Activated CD4-positive, alpha-beta T cell treated with anti-CD3 and anti-CD28 coated beads, Interleukin-2, amount 10 ng/mL, durations not matched to agents 7 days and 5 days (primary cell): ENCODE data around the gene EIF4G3. TPM values are rescaled to one million over a fixed set of nuclear protein-coding genes. Genes with fewer than 3 reads are reported as not detected.
"Not testable (repeated sequence)": the region's sequence is repeated elsewhere in the genome, so short reads cannot be mapped to it uniquely, and the experiment has no call there.

Experiments
- CTCF ChIA-PET: fragments of 350-600 bp; sonication (Branson Sonifier 250); formaldehyde crosslinking; loops from one replicate; lab custom pipeline; 2021; ENCODE audit warnings: antibody characterized with exemption; lab: Charles Lee
- POLR2A ChIA-PET: fragments of 350-600 bp; sonication (Branson Sonifier 250); formaldehyde crosslinking; loops from one replicate; lab custom pipeline; 2021; ENCODE audit warnings: antibody characterized with exemption; lab: Charles Lee
- DNase-seq: peaks from one replicate; pipeline ENCODE4 v3.0.0-alpha.2; 2020
- H3K27ac Mint-ChIP-seq: one replicate; pipeline ENCODE4 v1.8.0; 2021; ENCODE audit warnings: mild to moderate bottlenecking, moderate library complexity, mixed read lengths
- H3K27me3 Mint-ChIP-seq: one replicate; pipeline ENCODE4 v1.8.0; 2021; ENCODE audit warnings: mixed read lengths
- H3K36me3 Mint-ChIP-seq: one replicate; pipeline ENCODE4 v1.8.0; 2021; ENCODE audit warnings: low read depth, mixed read lengths
- H3K4me1 Mint-ChIP-seq: one replicate; pipeline ENCODE4 v1.8.0; 2021; ENCODE audit warnings: mixed read lengths
- H3K4me3 Mint-ChIP-seq: one replicate; pipeline ENCODE4 v1.8.0; 2021; ENCODE audit warnings: mild to moderate bottlenecking, moderate library complexity, mixed read lengths
- H3K9me3 Mint-ChIP-seq: one replicate; pipeline ENCODE4 v1.8.0; 2021; ENCODE audit warnings: mixed read lengths
- total RNA-seq, 2 experiments: library from RNA; stranded (reverse); gene quantifications; one replicate each; pipeline ENCODE4 v1.2.3, GENCODE V29; 2021

The EIF4G3 gene
- total RNA-seq, 2 experiments from 2014 or later: 23.8 to 31.5 TPM

- CTCF ChIA-PET: no interaction called here
- Mint-ChIP-seq H3K27ac (no peak overlapping the region), H3K36me3 (peaks cover 5% of the 10 kb centered on the region), H3K4me1 (no peaks in the 10 kb centered on the region), H3K27me3 (no peaks in the 10 kb centered on the region), H3K4me3 (no peak overlapping the region), H3K9me3 (no peaks in the 10 kb centered on the region)
- POLR2A ChIA-PET: interaction anchor here (0.6 kb wide), 1 partner anchor 12 kb away, joined by 3 read pairs; no protein-coding TSS in a partner anchor
- no peak for DNase-seq
Measured at GRCh38 chr1:21045351-21045750, 131.3 kb downstream of the EIF4G3 start.

- Mint-ChIP-seq H3K36me3 (peaks cover 3% of the 10 kb centered on the region), H3K4me3 (no peak overlapping the region), H3K27ac (no peak overlapping the region), H3K27me3 (no peaks in the 10 kb centered on the region), H3K4me1 (no peaks in the 10 kb centered on the region), H3K9me3 (no peaks in the 10 kb centered on the region)
- no peak for DNase-seq
- ChIA-PET POLR2A (interaction anchor here (0.6 kb wide), 2 partner anchors 40 to 696 kb away, joined by 3 read pairs; no protein-coding TSS in a partner anchor), CTCF (no interaction called here)
Measured at GRCh38 chr1:21042929-21043605, 133.6 kb downstream of the EIF4G3 start.

GRCh38 chr1:21041541-21041940 is 135.2 kb downstream of the EIF4G3 start:
- Mint-ChIP-seq H3K27me3 (no peaks in the 10 kb centered on the region), H3K9me3 (no peaks in the 10 kb centered on the region), H3K36me3 (peaks cover 7% of the 10 kb centered on the region), H3K4me3 (no peak overlapping the region), H3K27ac (no peak overlapping the region), H3K4me1 (no peaks in the 10 kb centered on the region)
- no peak for DNase-seq
- POLR2A ChIA-PET: no interaction called here
- CTCF ChIA-PET: interaction anchor here (0.6 kb wide), 1 partner anchor 590 kb away, joined by 3 read pairs; no protein-coding TSS in a partner anchor

GRCh38 chr1:21037091-21037490 is 139.6 kb downstream of the EIF4G3 start:
- H3K27me3 Mint-ChIP-seq: no peaks in the 10 kb centered on the region
- H3K4me1 Mint-ChIP-seq: no peaks in the 10 kb centered on the region
- peaks cover 12% of the 10 kb centered on the region for H3K36me3 Mint-ChIP-seq
- CTCF ChIA-PET: interaction anchor here (0.6 kb wide), 1 partner anchor 336 kb away, joined by 3 read pairs; no protein-coding TSS in a partner anchor
- POLR2A ChIA-PET: no interaction called here
- peaks cover 2% of the 10 kb centered on the region for H3K9me3 Mint-ChIP-seq
- H3K27ac Mint-ChIP-seq: no peak overlapping the region
- DNase-seq: no peak
- no peak overlapping the region for H3K4me3 Mint-ChIP-seq

- H3K27ac Mint-ChIP-seq: no peak overlapping the region
- no peaks in the 10 kb centered on the region for H3K4me1 Mint-ChIP-seq
- no peak for DNase-seq
- CTCF ChIA-PET: interaction anchor here (1.6 kb wide), 1 partner anchor 17 kb away, joined by 6 read pairs; no protein-coding TSS in a partner anchor
- H3K4me3 Mint-ChIP-seq: no peak overlapping the region
- POLR2A ChIA-PET: no interaction called here
- H3K27me3 Mint-ChIP-seq: no peaks in the 10 kb centered on the region
- peaks cover 12% of the 10 kb centered on the region for H3K36me3 Mint-ChIP-seq
- H3K9me3 Mint-ChIP-seq: peaks cover 2% of the 10 kb centered on the region
Measured at GRCh38 chr1:21035794-21036193, 140.9 kb downstream of the EIF4G3 start.

GRCh38 chr1:21034725-21035628 is 141.7 kb downstream of the EIF4G3 start:
- ChIA-PET CTCF (interaction anchor here (0.6 to 1.6 kb wide), 2 partner anchors 16 to 50 kb away, joined by 4 to 6 read pairs; no protein-coding TSS in a partner anchor), POLR2A (no interaction called here)
- H3K27ac Mint-ChIP-seq: no peak overlapping the region
- H3K9me3 Mint-ChIP-seq: peaks cover 2% of the 10 kb centered on the region
- no peak overlapping the region for H3K4me3 Mint-ChIP-seq
- no peaks in the 10 kb centered on the region for H3K4me1 Mint-ChIP-seq
- no peak for DNase-seq
- H3K27me3 Mint-ChIP-seq: no peaks in the 10 kb centered on the region
- H3K36me3 Mint-ChIP-seq: peaks cover 18% of the 10 kb centered on the region

GRCh38 chr1:21032741-21033140 is 144.0 kb downstream of the EIF4G3 start:
- no peak overlapping the region for H3K27ac Mint-ChIP-seq
- ChIA-PET POLR2A (no interaction called here), CTCF (interaction anchor here (0.6 kb wide), 1 partner anchor 266 kb away, joined by 3 read pairs; no protein-coding TSS in a partner anchor)
- DNase-seq: no peak
- H3K4me3 Mint-ChIP-seq: no peak overlapping the region
- H3K9me3 Mint-ChIP-seq: peaks cover 2% of the 10 kb centered on the region
- H3K27me3 Mint-ChIP-seq: no peaks in the 10 kb centered on the region
- peaks cover 21% of the 10 kb centered on the region for H3K36me3 Mint-ChIP-seq
- peaks cover 4% of the 10 kb centered on the region for H3K4me1 Mint-ChIP-seq

- peaks cover 14% of the 10 kb centered on the region for H3K36me3 Mint-ChIP-seq
- no peak overlapping the region for H3K27ac Mint-ChIP-seq
- H3K4me1 Mint-ChIP-seq: peaks cover 5% of the 10 kb centered on the region
- ChIA-PET POLR2A (no interaction called here), CTCF (no interaction called here)
- no peaks in the 10 kb centered on the region for H3K27me3 Mint-ChIP-seq
- no peak for DNase-seq
- H3K9me3 Mint-ChIP-seq: no peaks in the 10 kb centered on the region
- no peak overlapping the region for H3K4me3 Mint-ChIP-seq
Measured at GRCh38 chr1:21030181-21030580, 146.5 kb downstream of the EIF4G3 start.

GRCh38 chr1:21028520-21029145 is 148.1 kb downstream of the EIF4G3 start:
- H3K27me3 Mint-ChIP-seq: no peaks in the 10 kb centered on the region
- CTCF ChIA-PET: interaction anchor here (0.8 kb wide), 1 partner anchor 10 kb away, joined by 4 read pairs; no protein-coding TSS in a partner anchor
- H3K9me3 Mint-ChIP-seq: peaks cover 2% of the 10 kb centered on the region

GRCh38 chr1:21027805-21028204 is 148.9 kb downstream of the EIF4G3 start:
- no peak for DNase-seq
- no peak overlapping the region for H3K27ac Mint-ChIP-seq
- no peaks in the 10 kb centered on the region for H3K27me3 Mint-ChIP-seq
- no peak overlapping the region for H3K4me3 Mint-ChIP-seq
- H3K36me3 Mint-ChIP-seq: peaks cover 21% of the 10 kb centered on the region
- peaks cover 2% of the 10 kb centered on the region for H3K9me3 Mint-ChIP-seq
- ChIA-PET CTCF (interaction anchor here (0.8 kb wide), 1 partner anchor 9 kb away, joined by 4 read pairs; no protein-coding TSS in a partner anchor), POLR2A (no interaction called here)
- peaks cover 7% of the 10 kb centered on the region for H3K4me1 Mint-ChIP-seq

More at GRCh38 chr1:21028520-21029145, 148.1 kb downstream of the EIF4G3 start:
- peaks cover 19% of the 10 kb centered on the region for H3K36me3 Mint-ChIP-seq
- H3K4me3 Mint-ChIP-seq: no peak overlapping the region
- peaks cover 5% of the 10 kb centered on the region for H3K4me1 Mint-ChIP-seq
- POLR2A ChIA-PET: no interaction called here
- DNase-seq: no peak
- no peak overlapping the region for H3K27ac Mint-ChIP-seq

GRCh38 chr1:21024918-21025317 is 151.8 kb downstream of the EIF4G3 start:
- Mint-ChIP-seq H3K27me3 (no peaks in the 10 kb centered on the region), H3K36me3 (peaks cover 19% of the 10 kb centered on the region), H3K9me3 (peaks cover 2% of the 10 kb centered on the region), H3K4me3 (no peak overlapping the region), H3K27ac (no peak overlapping the region), H3K4me1 (peaks cover 23% of the 10 kb centered on the region)
- ChIA-PET POLR2A (no interaction called here), CTCF (no interaction called here)
- DNase-seq: no peak

- POLR2A ChIA-PET, H3K27me3 Mint-ChIP-seq, H3K4me3 Mint-ChIP-seq, CTCF ChIA-PET, H3K27ac Mint-ChIP-seq, DNase-seq, H3K9me3 Mint-ChIP-seq: not testable (repeated sequence)
- Mint-ChIP-seq H3K4me1 (peaks cover 23% of the 10 kb centered on the region), H3K36me3 (peaks cover 17% of the 10 kb centered on the region)
Measured at GRCh38 chr1:21024136-21024896, 152.4 kb downstream of the EIF4G3 start.
